H9 (cell line): ENCODE results near the gene SLC12A9. TPM values are rescaled to one million over a fixed set of nuclear protein-coding genes. Genes with fewer than 3 reads are reported as not detected.
A peak's percentile ranks its signal among the peaks of the same experiment; 100 is the strongest.

Experiments
- DNase-seq: peaks from one replicate; pipeline ENCODE4 v3.0.0-alpha.2; 2017
- H2AFZ ChIP-seq: one replicate; pipeline ENCODE4 v1.6.1; 2013; ENCODE audit warnings: mild to moderate bottlenecking, low read length, control low read depth, moderate library complexity
- H2AK5ac ChIP-seq: 2 replicates; pipeline ENCODE4 v1.6.1; 2013; ENCODE audit warnings: low read length, control low read depth, mixed read lengths; ENCODE audit not compliant: insufficient read length
- H2BK120ac ChIP-seq: one replicate; pipeline ENCODE4 v1.6.1; 2013; ENCODE audit warnings: low read depth, mild to moderate bottlenecking, low read length, control low read depth, inconsistent platforms; ENCODE audit not compliant: poor library complexity, severe bottlenecking
- H2BK12ac ChIP-seq: 2 replicates; pipeline ENCODE4 v1.6.1; 2013; ENCODE audit warnings: low read length, control low read depth, mixed read lengths, low read depth; ENCODE audit not compliant: insufficient read length
- H2BK15ac ChIP-seq: 2 replicates; pipeline ENCODE4 v1.6.1; 2013; ENCODE audit warnings: low read depth, low read length, control low read depth
- H2BK20ac ChIP-seq: one replicate; pipeline ENCODE4 v1.6.1; 2013; ENCODE audit warnings: low read depth, mild to moderate bottlenecking, low read length, control low read depth, inconsistent platforms; ENCODE audit not compliant: poor library complexity, severe bottlenecking
- H2BK5ac ChIP-seq: 2 replicates; pipeline ENCODE4 v1.6.1; 2013; ENCODE audit warnings: low read length, control low read depth, mixed read lengths; ENCODE audit not compliant: insufficient read length
- H3K14ac ChIP-seq: 2 replicates; pipeline ENCODE4 v1.6.1; 2013; ENCODE audit warnings: low read length, control low read depth; ENCODE audit not compliant: insufficient read depth
- H3K18ac ChIP-seq: 2 replicates; pipeline ENCODE4 v1.6.1; 2013; ENCODE audit warnings: low read depth, mild to moderate bottlenecking, mixed read lengths, low read length, control low read depth; ENCODE audit not compliant: insufficient read length
- H3K23ac ChIP-seq: 2 replicates; pipeline ENCODE4 v1.6.1; 2013; ENCODE audit warnings: low read length, control low read depth, mixed read lengths, low read depth; ENCODE audit not compliant: insufficient read length
- H3K23me2 ChIP-seq: 2 replicates; pipeline ENCODE4 v1.6.1; 2013; ENCODE audit warnings: low read depth, mild to moderate bottlenecking, mixed read lengths, low read length, control low read depth; ENCODE audit not compliant: insufficient read length, poor library complexity, severe bottlenecking
- H3K27ac ChIP-seq: 2 replicates; pipeline ENCODE4 v1.5.1; 2013; ENCODE audit warnings: low read length, control low read depth, mixed read lengths, low read depth; ENCODE audit not compliant: insufficient read length
- H3K27me3 ChIP-seq: 2 replicates; pipeline ENCODE4 v1.6.1; 2013; ENCODE audit warnings: low read length, control low read depth, inconsistent platforms; ENCODE audit not compliant: insufficient read depth
- H3K4ac ChIP-seq: 2 replicates; pipeline ENCODE4 v1.6.1; 2013; ENCODE audit warnings: low read depth, mild to moderate bottlenecking, control low read depth, inconsistent platforms, low read length, moderate library complexity
- H3K4me1 ChIP-seq: 2 replicates; pipeline ENCODE4 v1.6.1; 2013; ENCODE audit warnings: low read length, control low read depth, inconsistent platforms; ENCODE audit not compliant: insufficient read depth
- H3K4me2 ChIP-seq: 2 replicates; pipeline ENCODE4 v1.6.1; 2013; ENCODE audit warnings: low read length, control low read depth, mixed read lengths; ENCODE audit not compliant: insufficient read length, insufficient read depth
- H3K56ac ChIP-seq: 2 replicates; pipeline ENCODE4 v1.6.1; 2013; ENCODE audit warnings: low read depth, mild to moderate bottlenecking, mixed read lengths, low read length, control low read depth; ENCODE audit not compliant: insufficient read length
- H3K79me1 ChIP-seq: 2 replicates; pipeline ENCODE4 v1.6.1; 2013; ENCODE audit warnings: low read depth, mild to moderate bottlenecking, moderate library complexity, low read length, control low read depth, inconsistent platforms; ENCODE audit not compliant: insufficient read depth, poor library complexity, severe bottlenecking
- H3K79me2 ChIP-seq: 2 replicates; pipeline ENCODE4 v1.6.1; 2013; ENCODE audit warnings: low read length, control low read depth, inconsistent platforms; ENCODE audit not compliant: insufficient read depth
- H3K9ac ChIP-seq: 2 replicates; pipeline ENCODE4 v1.6.1; 2013; ENCODE audit warnings: low read length, control low read depth, mixed read lengths; ENCODE audit not compliant: insufficient read length; ENCODE audit errors: extremely low read depth
- H3K9me3 ChIP-seq: one replicate; pipeline ENCODE4 v1.6.1; 2013; ENCODE audit warnings: low read depth, low read length, inconsistent platforms; ENCODE audit not compliant: control insufficient read depth
- H3T11ph ChIP-seq: one replicate; pipeline ENCODE4 v1.6.1; 2013; ENCODE audit warnings: mild to moderate bottlenecking, low read length, control low read depth, inconsistent platforms
- H4K20me1 ChIP-seq: one replicate; pipeline ENCODE4 v1.6.1; 2013; ENCODE audit not compliant: control insufficient read depth, insufficient read length, insufficient read depth
- H4K5ac ChIP-seq: 2 replicates; pipeline ENCODE4 v1.6.1; 2013; ENCODE audit warnings: low read depth, mild to moderate bottlenecking, mixed read lengths, low read length, control low read depth; ENCODE audit not compliant: insufficient read length
- H4K8ac ChIP-seq: replicated peaks from 2 replicates; pipeline ENCODE4 v1.6.1; 2013; ENCODE audit warnings: low read length, control low read depth, mixed read lengths, low read depth; ENCODE audit not compliant: insufficient read length
- H4K91ac ChIP-seq: 2 replicates; pipeline ENCODE4 v1.6.1; 2013; ENCODE audit warnings: low read depth, mild to moderate bottlenecking, moderate library complexity, mixed read lengths, low read length, control low read depth; ENCODE audit not compliant: insufficient read length
- H3K27ac Mint-ChIP-seq, 3 experiments: 2 replicates in 2 of 3; 3 replicates in 1 of 3; pipeline ENCODE4 v1.8.0; 2020 to 2021; ENCODE audit warnings: mixed read lengths in 3 of 3, mild to moderate bottlenecking in 1 of 3, moderate library complexity in 1 of 3
- H3K27me3 Mint-ChIP-seq: 2 replicates; pipeline ENCODE4 v1.8.0; 2021; ENCODE audit warnings: low read depth, mild to moderate bottlenecking, moderate library complexity, mixed read lengths
- H3K36me3 Mint-ChIP-seq, 3 experiments: 2 replicates in 2 of 3; 3 replicates in 1 of 3; pipeline ENCODE4 v1.8.0; 2020 to 2021; ENCODE audit warnings: low read depth in 3 of 3, mixed read lengths in 3 of 3; ENCODE audit not compliant: insufficient read depth in 1 of 3
- H3K4me1 Mint-ChIP-seq, 2 experiments: 2 replicates each; pipeline ENCODE4 v1.8.0; 2020; ENCODE audit warnings: mixed read lengths in 2 of 2
- H3K4me3 Mint-ChIP-seq, 2 experiments: 2 replicates in 1 of 2; 3 replicates in 1 of 2; pipeline ENCODE4 v1.8.0; 2020 to 2021; ENCODE audit warnings: mild to moderate bottlenecking in 2 of 2, mixed read lengths in 2 of 2, moderate library complexity in 1 of 2
- H3K9me3 Mint-ChIP-seq, 2 experiments: 2 replicates in 1 of 2; 3 replicates in 1 of 2; pipeline ENCODE4 v1.8.0; 2020; ENCODE audit warnings: mild to moderate bottlenecking in 2 of 2, mixed read lengths in 2 of 2, moderate library complexity in 1 of 2
- WGBS: extraction: QIAGEN DNeasy Blood & Tissue Kit; methylation state at CpG from one replicate; pipeline ENCODE4 v1.1.7; 2013; ENCODE audit warnings: missing lambda C conversion rate, low lambda C conversion rate, mixed read lengths; ENCODE audit not compliant: insufficient read length; ENCODE audit errors: extremely low coverage; 5-methylcytosine and 5-hydroxymethylcytosine counted together
- total RNA-seq: library from RNA; stranded (reverse); gene quantifications from 2 replicates; pipeline ENCODE4 v1.2.1, GENCODE V29; 2021
- TF ChIP-seq, protein P1 (sequence below): fragments of 200-600 bp; sonication (generic); conservative IDR thresholded peaks from 3 replicates; pipeline ENCODE4 v1.8.0; 2021; ENCODE audit warnings: antibody characterized with exemption, mild to moderate bottlenecking

SLC12A9 gene
- total RNA-seq, 1 experiment from 2014 or later, result 43.0 TPM

DNA sequence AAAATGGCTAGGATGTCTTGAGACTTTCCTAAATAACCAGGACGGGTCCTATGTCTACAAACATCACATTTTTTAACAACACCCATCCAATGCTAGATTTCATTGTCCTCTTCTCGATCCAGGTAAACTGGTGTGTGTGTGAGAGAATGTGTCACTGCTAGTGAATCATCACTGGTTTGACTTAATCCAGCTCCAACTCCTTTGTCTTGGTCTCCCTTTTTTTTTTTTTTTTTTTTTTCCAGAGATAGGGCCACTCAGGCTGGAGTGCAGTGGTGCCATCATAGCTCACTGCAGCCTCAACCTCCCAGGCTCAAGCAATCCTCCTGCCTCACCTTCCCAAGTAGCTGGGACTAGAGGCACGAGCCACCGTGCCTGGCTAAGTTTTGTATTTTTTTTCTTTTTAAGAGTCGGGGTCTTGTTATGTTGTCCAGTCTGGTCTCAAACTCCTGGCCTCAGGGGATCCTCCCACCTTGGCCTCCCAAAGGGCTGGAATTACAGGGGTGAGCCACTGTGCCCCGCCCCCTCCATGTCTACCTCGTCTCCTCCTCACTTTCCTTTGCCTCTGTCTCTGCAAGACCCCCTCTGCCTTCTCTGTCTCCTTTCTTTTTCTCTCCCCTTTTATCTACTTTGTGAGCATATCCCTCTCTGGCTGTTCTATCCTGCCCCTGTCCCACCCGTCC lies 39.2 kb downstream of the SLC12A9 start:
- Histone ChIP-seq H4K8ac (no peak overlapping the region), H3K9ac (no peak overlapping the region), H2BK20ac (no peak overlapping the region), H3K4ac (no peak overlapping the region; the same call in 1 of the 2 replicates), H3K23me2 (peaks cover 36% of the 10 kb centered on the region), H4K5ac (no peak overlapping the region), H3K18ac (no peak overlapping the region), H3K9me3 (no peaks in the 10 kb centered on the region), H3K4me2 (peak overlapping the region; percentile 54), H2AFZ (no peak overlapping the region), H2BK12ac (no peak overlapping the region), H3K23ac (no peak overlapping the region), H4K91ac (no peak overlapping the region), H3K56ac (no peak overlapping the region), H2BK5ac (no peak overlapping the region), H2AK5ac (no peak overlapping the region), H3K27ac (no peak overlapping the region), H2BK120ac (no peak overlapping the region), H2BK15ac (no peak overlapping the region), H4K20me1 (no peaks in the 10 kb centered on the region), H3K14ac (no peak overlapping the region), H3K79me2 (peaks cover 6% of the 10 kb centered on the region; the same call in 1 of the 2 replicates), H3T11ph (no peak overlapping the region), H3K79me1 (no peaks in the 10 kb centered on the region), H3K27me3 (peaks cover 7% of the 10 kb centered on the region), H3K4me1 (peaks cover 2% of the 10 kb centered on the region; the same call in 1 of the 2 replicates)
- Mint-ChIP-seq H3K9me3 (no peaks in the 10 kb centered on the region; a peak in 2 of 5 replicates), H3K27ac (peak overlapping the region; percentile 46 to 65 (median 55); a peak in 4 of 7 replicates), H3K4me1 (peaks cover 39 to 41% of the 10 kb centered on the region in 2 experiments), H3K4me3 (peak overlapping the region; percentile 80 to 93), H3K36me3 (peaks cover 17 to 23% (median 20%) of the 10 kb centered on the region in 3 experiments), H3K27me3 (peaks cover 14% of the 10 kb centered on the region)
- no CpG with 5 or more reads among the region's 8 CpGs for WGBS
- TF ChIP-seq, protein P1, sequence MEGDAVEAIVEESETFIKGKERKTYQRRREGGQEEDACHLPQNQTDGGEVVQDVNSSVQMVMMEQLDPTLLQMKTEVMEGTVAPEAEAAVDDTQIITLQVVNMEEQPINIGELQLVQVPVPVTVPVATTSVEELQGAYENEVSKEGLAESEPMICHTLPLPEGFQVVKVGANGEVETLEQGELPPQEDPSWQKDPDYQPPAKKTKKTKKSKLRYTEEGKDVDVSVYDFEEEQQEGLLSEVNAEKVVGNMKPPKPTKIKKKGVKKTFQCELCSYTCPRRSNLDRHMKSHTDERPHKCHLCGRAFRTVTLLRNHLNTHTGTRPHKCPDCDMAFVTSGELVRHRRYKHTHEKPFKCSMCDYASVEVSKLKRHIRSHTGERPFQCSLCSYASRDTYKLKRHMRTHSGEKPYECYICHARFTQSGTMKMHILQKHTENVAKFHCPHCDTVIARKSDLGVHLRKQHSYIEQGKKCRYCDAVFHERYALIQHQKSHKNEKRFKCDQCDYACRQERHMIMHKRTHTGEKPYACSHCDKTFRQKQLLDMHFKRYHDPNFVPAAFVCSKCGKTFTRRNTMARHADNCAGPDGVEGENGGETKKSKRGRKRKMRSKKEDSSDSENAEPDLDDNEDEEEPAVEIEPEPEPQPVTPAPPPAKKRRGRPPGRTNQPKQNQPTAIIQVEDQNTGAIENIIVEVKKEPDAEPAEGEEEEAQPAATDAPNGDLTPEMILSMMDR, result no peak
- no peak for DNase-seq
